ENCODE results near the gene TMEM131. TPM values are rescaled to one million over a fixed set of nuclear protein-coding genes. Genes with fewer than 3 reads are reported as not detected.

The TMEM131 gene
- total RNA-seq, 1 experiment from 2014 or later = 21.9 TPM

DNA sequence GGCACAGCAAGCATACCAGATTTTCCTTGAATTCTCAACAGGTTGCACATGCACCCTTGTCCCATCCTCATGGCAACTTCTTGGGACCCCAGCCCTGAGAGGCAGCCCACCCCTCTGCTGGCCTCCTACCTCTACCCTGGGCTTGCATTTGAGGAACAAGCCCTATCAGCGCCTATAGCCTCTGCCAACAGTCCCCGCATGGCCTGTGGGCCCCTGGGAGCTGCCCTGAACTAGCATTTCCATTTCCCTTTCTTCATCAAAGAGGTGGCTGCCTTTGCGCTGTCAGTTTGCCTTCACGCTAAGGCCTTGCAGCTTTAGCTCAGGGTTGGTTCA lies 287.7 kb downstream of the TMEM131 start:
- TF ChIP-seq ZNF219 (CRISPR knock-in tag; IDR thresholded peaks at IDR 0.05; ENCODE audit: borderline replicate concordance) (no peak), ZNF416 (CRISPR knock-in tag; IDR thresholded peaks at IDR 0.05) (no peak), ZBTB21 (CRISPR knock-in tag; IDR thresholded peaks at IDR 0.05; ENCODE audit: borderline replicate concordance) (no peak), RORB (CRISPR knock-in tag; IDR thresholded peaks at IDR 0.05) (no peak), CREB1 (CRISPR knock-in tag; IDR thresholded peaks at IDR 0.05) (no peak), MXD4 (CRISPR knock-in tag; IDR thresholded peaks at IDR 0.05; ENCODE audit: borderline replicate concordance) (no peak)
- TF ChIP-seq, protein P1, sequence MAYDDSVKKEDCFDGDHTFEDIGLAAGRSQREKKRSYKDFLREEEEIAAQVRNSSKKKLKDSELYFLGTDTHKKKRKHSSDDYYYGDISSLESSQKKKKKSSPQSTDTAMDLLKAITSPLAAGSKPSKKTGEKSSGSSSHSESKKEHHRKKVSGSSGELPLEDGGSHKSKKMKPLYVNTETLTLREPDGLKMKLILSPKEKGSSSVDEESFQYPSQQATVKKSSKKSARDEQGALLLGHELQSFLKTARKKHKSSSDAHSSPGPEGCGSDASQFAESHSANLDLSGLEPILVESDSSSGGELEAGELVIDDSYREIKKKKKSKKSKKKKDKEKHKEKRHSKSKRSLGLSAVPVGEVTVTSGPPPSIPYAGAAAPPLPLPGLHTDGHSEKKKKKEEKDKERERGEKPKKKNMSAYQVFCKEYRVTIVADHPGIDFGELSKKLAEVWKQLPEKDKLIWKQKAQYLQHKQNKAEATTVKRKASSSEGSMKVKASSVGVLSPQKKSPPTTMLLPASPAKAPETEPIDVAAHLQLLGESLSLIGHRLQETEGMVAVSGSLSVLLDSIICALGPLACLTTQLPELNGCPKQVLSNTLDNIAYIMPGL (CRISPR knock-in tag; IDR thresholded peaks at IDR 0.05) = no peak
- TF ChIP-seq, protein P2, sequence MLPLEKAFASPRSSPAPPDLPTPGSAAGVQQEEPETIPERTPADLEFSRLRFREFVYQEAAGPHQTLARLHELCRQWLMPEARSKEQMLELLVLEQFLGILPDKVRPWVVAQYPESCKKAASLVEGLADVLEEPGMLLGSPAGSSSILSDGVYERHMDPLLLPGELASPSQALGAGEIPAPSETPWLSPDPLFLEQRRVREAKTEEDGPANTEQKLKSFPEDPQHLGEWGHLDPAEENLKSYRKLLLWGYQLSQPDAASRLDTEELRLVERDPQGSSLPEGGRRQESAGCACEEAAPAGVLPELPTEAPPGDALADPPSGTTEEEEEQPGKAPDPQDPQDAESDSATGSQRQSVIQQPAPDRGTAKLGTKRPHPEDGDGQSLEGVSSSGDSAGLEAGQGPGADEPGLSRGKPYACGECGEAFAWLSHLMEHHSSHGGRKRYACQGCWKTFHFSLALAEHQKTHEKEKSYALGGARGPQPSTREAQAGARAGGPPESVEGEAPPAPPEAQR (CRISPR knock-in tag; IDR thresholded peaks at IDR 0.05) = no peak
- TF ChIP-seq, protein P3, sequence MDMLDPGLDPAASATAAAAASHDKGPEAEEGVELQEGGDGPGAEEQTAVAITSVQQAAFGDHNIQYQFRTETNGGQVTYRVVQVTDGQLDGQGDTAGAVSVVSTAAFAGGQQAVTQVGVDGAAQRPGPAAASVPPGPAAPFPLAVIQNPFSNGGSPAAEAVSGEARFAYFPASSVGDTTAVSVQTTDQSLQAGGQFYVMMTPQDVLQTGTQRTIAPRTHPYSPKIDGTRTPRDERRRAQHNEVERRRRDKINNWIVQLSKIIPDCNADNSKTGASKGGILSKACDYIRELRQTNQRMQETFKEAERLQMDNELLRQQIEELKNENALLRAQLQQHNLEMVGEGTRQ (CRISPR knock-in tag; IDR thresholded peaks at IDR 0.05) = no peak
- TF ChIP-seq, protein P4, sequence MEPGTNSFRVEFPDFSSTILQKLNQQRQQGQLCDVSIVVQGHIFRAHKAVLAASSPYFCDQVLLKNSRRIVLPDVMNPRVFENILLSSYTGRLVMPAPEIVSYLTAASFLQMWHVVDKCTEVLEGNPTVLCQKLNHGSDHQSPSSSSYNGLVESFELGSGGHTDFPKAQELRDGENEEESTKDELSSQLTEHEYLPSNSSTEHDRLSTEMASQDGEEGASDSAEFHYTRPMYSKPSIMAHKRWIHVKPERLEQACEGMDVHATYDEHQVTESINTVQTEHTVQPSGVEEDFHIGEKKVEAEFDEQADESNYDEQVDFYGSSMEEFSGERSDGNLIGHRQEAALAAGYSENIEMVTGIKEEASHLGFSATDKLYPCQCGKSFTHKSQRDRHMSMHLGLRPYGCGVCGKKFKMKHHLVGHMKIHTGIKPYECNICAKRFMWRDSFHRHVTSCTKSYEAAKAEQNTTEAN (CRISPR knock-in tag; IDR thresholded peaks at IDR 0.05) = no peak
- TF ChIP-seq, protein P5, sequence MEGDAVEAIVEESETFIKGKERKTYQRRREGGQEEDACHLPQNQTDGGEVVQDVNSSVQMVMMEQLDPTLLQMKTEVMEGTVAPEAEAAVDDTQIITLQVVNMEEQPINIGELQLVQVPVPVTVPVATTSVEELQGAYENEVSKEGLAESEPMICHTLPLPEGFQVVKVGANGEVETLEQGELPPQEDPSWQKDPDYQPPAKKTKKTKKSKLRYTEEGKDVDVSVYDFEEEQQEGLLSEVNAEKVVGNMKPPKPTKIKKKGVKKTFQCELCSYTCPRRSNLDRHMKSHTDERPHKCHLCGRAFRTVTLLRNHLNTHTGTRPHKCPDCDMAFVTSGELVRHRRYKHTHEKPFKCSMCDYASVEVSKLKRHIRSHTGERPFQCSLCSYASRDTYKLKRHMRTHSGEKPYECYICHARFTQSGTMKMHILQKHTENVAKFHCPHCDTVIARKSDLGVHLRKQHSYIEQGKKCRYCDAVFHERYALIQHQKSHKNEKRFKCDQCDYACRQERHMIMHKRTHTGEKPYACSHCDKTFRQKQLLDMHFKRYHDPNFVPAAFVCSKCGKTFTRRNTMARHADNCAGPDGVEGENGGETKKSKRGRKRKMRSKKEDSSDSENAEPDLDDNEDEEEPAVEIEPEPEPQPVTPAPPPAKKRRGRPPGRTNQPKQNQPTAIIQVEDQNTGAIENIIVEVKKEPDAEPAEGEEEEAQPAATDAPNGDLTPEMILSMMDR (IDR thresholded peaks at IDR 0.05) = no peak
- TF ChIP-seq, protein P6, sequence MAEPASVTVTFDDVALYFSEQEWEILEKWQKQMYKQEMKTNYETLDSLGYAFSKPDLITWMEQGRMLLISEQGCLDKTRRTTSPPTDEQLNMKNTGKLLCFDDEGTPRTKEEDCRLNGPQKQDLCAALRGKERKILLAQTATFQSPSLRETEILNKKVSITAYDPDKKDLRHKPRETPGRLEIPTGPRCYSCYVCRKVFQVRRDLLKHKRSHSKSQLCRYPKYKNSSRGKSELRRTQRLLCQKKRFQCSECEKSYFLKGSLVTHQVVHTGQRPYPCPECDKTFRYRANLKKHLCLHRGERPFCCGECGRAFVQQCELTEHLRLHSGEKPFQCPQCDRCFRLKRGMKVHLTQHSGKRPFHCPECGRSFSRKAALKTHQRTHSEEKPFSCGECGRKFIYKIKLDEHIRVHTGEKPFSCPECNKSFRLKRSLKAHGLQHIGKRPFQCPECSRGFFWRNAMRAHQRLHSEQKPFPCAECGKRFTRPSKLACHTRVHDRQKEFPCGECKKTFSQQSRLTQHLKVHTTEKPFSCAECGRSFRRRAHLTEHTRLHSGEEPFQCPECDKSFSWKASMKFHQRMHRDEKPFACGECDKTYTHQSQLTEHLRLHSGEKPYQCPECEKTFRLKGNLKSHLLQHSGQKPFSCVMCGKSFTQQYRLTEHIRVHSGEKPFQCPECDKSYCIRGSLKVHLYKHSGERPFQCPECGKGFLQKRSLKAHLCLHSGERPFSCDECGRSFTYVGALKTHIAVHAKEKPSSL (CRISPR knock-in tag; conservative IDR thresholded peaks at IDR 0.05) = no peak
- ChIA-PET POLR2A (no interaction called here), CTCF (interaction anchor here (0.9 to 9.2 kb wide), 4 partner anchors 9 to 117 kb away, joined by 4 to 124 read pairs (median 32); no protein-coding TSS in a partner anchor)
- Mint-ChIP-seq H3K27me3 (ENCODE audit: low read depth) (peaks cover 4% of the 10 kb centered on the region; the same call in 1 of the 2 replicates), H3K4me3 (no peak overlapping the region), H3K9me3 (peaks cover 3% of the 10 kb centered on the region; the same call in 1 of the 2 replicates), H3K27ac (no peak overlapping the region), H3K36me3 (0 out of 2 replicates have a peak, but pooled peaks cover 2% of the 10 kb centered on the region), H3K4me1 (peaks cover 2% of the 10 kb centered on the region)
- DNase-seq (ENCODE audit: low spot score) (no peak), ATAC-seq (no peak)

DNA sequence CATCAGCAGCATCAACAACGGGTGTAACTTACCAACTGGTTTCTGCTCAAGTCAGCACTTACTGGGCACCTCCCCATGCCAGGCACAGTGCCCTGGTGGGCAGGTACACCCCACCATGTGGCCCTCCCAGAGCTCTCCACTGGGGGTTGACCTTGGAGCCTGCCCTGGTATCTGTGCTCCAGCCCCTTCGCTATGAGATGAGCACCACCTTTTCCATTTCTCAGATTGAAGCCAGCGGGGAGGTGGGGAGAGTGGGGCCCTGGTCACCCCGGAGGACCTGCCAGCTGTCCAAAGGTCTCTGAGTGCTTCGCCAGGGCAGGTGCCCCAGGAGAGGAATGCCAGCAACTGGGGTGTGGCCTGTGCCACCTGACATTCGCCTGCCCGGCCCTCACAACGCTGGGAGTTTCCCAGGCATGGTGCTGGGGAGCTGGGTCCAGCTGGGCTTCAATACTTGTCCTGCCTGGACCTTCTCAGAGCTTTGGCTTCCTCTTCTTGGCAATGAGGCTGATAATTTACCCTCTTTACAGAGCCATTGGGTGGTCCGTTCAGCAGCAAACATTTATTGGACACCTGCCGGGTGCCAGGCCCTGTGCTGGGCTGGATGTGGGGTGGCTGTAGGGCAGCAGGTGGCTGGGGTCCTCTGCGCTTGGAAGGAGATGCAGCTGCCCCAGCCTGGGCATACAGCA lies 288.2 kb downstream of the TMEM131 start:
- Mint-ChIP-seq H3K27me3 (ENCODE audit: low read depth) (peaks cover 4% of the 10 kb centered on the region; the same call in 1 of the 2 replicates), H3K36me3 (0 out of 2 replicates have a peak, but pooled peaks cover 2% of the 10 kb centered on the region), H3K4me1 (peaks cover 7% of the 10 kb centered on the region), H3K4me3 (no peak overlapping the region), H3K27ac (no peak overlapping the region), H3K9me3 (peaks cover 3% of the 10 kb centered on the region; the same call in 1 of the 2 replicates)
- no peak for DNase-seq (ENCODE audit: low spot score)
- POLR2A ChIA-PET = interaction anchor here (0.5 kb wide), 1 partner anchor 27 kb away, joined by 3 read pairs; no protein-coding TSS in a partner anchor
- CTCF ChIA-PET = interaction anchor here (0.9 to 9.2 kb wide), 4 partner anchors 8 to 117 kb away, joined by 4 to 124 read pairs (median 32); no protein-coding TSS in a partner anchor
- ATAC-seq = no peak
- TF ChIP-seq, protein P7, sequence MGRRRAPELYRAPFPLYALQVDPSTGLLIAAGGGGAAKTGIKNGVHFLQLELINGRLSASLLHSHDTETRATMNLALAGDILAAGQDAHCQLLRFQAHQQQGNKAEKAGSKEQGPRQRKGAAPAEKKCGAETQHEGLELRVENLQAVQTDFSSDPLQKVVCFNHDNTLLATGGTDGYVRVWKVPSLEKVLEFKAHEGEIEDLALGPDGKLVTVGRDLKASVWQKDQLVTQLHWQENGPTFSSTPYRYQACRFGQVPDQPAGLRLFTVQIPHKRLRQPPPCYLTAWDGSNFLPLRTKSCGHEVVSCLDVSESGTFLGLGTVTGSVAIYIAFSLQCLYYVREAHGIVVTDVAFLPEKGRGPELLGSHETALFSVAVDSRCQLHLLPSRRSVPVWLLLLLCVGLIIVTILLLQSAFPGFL (CRISPR knock-in tag; IDR thresholded peaks at IDR 0.05; ENCODE audit: borderline replicate concordance) = no peak
- TF ChIP-seq JUN (CRISPR knock-in tag; IDR thresholded peaks at IDR 0.05) = no peak
- TF ChIP-seq TCF7 (CRISPR knock-in tag; IDR thresholded peaks at IDR 0.05; ENCODE audit: low read depth) = no peak
- TF ChIP-seq, protein P8, sequence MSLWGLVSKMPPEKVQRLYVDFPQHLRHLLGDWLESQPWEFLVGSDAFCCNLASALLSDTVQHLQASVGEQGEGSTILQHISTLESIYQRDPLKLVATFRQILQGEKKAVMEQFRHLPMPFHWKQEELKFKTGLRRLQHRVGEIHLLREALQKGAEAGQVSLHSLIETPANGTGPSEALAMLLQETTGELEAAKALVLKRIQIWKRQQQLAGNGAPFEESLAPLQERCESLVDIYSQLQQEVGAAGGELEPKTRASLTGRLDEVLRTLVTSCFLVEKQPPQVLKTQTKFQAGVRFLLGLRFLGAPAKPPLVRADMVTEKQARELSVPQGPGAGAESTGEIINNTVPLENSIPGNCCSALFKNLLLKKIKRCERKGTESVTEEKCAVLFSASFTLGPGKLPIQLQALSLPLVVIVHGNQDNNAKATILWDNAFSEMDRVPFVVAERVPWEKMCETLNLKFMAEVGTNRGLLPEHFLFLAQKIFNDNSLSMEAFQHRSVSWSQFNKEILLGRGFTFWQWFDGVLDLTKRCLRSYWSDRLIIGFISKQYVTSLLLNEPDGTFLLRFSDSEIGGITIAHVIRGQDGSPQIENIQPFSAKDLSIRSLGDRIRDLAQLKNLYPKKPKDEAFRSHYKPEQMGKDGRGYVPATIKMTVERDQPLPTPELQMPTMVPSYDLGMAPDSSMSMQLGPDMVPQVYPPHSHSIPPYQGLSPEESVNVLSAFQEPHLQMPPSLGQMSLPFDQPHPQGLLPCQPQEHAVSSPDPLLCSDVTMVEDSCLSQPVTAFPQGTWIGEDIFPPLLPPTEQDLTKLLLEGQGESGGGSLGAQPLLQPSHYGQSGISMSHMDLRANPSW (CRISPR knock-in tag; conservative IDR thresholded peaks at IDR 0.05; ENCODE audit: low read depth) = no peak
- TF ChIP-seq GRHL2 (CRISPR knock-in tag; IDR thresholded peaks at IDR 0.05; ENCODE audit: insufficient replicate concordance, severe bottlenecking) = no peak
- no peak for TF ChIP-seq NFE2L1 (CRISPR knock-in tag; IDR thresholded peaks at IDR 0.05)
- no peak for TF ChIP-seq ZNF138 (CRISPR knock-in tag; conservative IDR thresholded peaks at IDR 0.05)

Measured in WTC11 (cell line).